ENCODE results near the gene FAM200C. TPM values are rescaled to one million over a fixed set of nuclear protein-coding genes. Genes with fewer than 3 reads are reported as not detected.

Gene FAM200C
- total and polyA plus RNA-seq, 9 of the 15 experiments (the other 6 are each of a cell fraction or from before 2014, with no cell fraction given), result 1.3 to 7.0 (median 1.8) TPM

- no peak for TF ChIP-seq ZBTB26 (CRISPR knock-in tag; IDR thresholded peaks at IDR 0.05)
- TF ChIP-seq ZNF507 (tag; conservative IDR thresholded peaks at IDR 0.05), result no peak
- peak; percentile 56 for TF ChIP-seq TAF9B (IDR thresholded peaks at IDR 0.05; ENCODE audit: partially characterized antibody)
- TF ChIP-seq NCOA2 (IDR thresholded peaks at IDR 0.05; ENCODE audit: partially characterized antibody in 2 of 2), result no peak
- no peak for TF ChIP-seq LEF1 (IDR thresholded peaks at IDR 0.05)
- TF ChIP-seq IRF2 (CRISPR knock-in tag; IDR thresholded peaks at IDR 0.05), result no peak
- TF ChIP-seq ZKSCAN8 (CRISPR knock-in tag; IDR thresholded peaks at IDR 0.05), result no peak
- TF ChIP-seq LARP7 (IDR thresholded peaks at IDR 0.05), result no peak
- no peak for TF ChIP-seq CBX8 (IDR thresholded peaks at IDR 0.05; ENCODE audit: borderline replicate concordance, extremely low read depth, low read depth, low read length, poor library complexity, severe bottlenecking)
- TF ChIP-seq ZNF311 (CRISPR knock-in tag; IDR thresholded peaks at IDR 0.05), result no peak
- no peak for TF ChIP-seq HLTF (IDR thresholded peaks at IDR 0.05)
- TF ChIP-seq GABPB2 (CRISPR knock-in tag; conservative IDR thresholded peaks at IDR 0.05), result no peak
- no peak for TF ChIP-seq CHCHD3 (CRISPR knock-in tag; IDR thresholded peaks at IDR 0.05)
- TF ChIP-seq SIX5 (IDR thresholded peaks at IDR 0.05; ENCODE audit: borderline replicate concordance in 1 of 2, insufficient read depth in 1 of 2, low read depth in 1 of 2, low read length in 2 of 2), result no peak
- peak; percentile 33 for TF ChIP-seq POU5F1 (IDR thresholded peaks at IDR 0.05; ENCODE audit: borderline replicate concordance, low read depth, low read length, partially characterized antibody)
- TF ChIP-seq PRDM10 (IDR thresholded peaks at IDR 0.05; ENCODE audit: partially characterized antibody), result no peak
- no peak for TF ChIP-seq PCBP1 (IDR thresholded peaks at IDR 0.05; ENCODE audit: low read depth, low read length, poor library complexity, severe bottlenecking)
- TF ChIP-seq PHB2 (IDR thresholded peaks at IDR 0.05; ENCODE audit: low read depth), result no peak
- no peak for TF ChIP-seq CBX3 (IDR thresholded peaks at IDR 0.05; ENCODE audit: borderline replicate concordance in 1 of 2, low read length in 2 of 2)
- TF ChIP-seq MTA2 (IDR thresholded peaks at IDR 0.05; ENCODE audit: low read depth), result no peak
- no peak for TF ChIP-seq FIP1L1 (IDR thresholded peaks at IDR 0.05; ENCODE audit: low read depth, low read length, poor library complexity, severe bottlenecking)
- TF ChIP-seq ZBTB43 (CRISPR knock-in tag; IDR thresholded peaks at IDR 0.05), result no peak
- TF ChIP-seq CREBBP (IDR thresholded peaks at IDR 0.05; ENCODE audit: low read depth, low read length), result no peak
Measured at GRCh38 chr5:160418561-160419457, 19.0 kb upstream of the FAM200C start, which contains the start of gene SLU7 (continued).

All from K562 (cell line).